ENCODE results near the gene POU4F2.

GRCh38 chr4:146590801-146591200 is 47.9 kb upstream of the POU4F2 start:
- TF ChIP-seq FOXA1 (IDR thresholded peaks at IDR 0.05) (no peak), BHLHE40 (IDR thresholded peaks at IDR 0.05; ENCODE audit: borderline replicate concordance) (no peak), PKNOX1 (IDR thresholded peaks at IDR 0.05) (no peak), FOXM1 (IDR thresholded peaks at IDR 0.05; ENCODE audit: borderline replicate concordance) (no peak), TARDBP (IDR thresholded peaks at IDR 0.05) (no peak), ELF4 (IDR thresholded peaks at IDR 0.05) (no peak), FOXK2 (IDR thresholded peaks at IDR 0.05) (no peak), SUZ12 (IDR thresholded peaks at IDR 0.05) (no peak), CTBP1 (IDR thresholded peaks at IDR 0.05; ENCODE audit: borderline replicate concordance) (no peak), SP1 (IDR thresholded peaks at IDR 0.05) (no peak)

Data from HEK293T (cell line).